ENCODE measurements around the gene SSTR3.
"Not testable (repeated sequence)": the region's sequence is repeated elsewhere in the genome, so short reads cannot be mapped to it uniquely, and the experiment has no call there.

Gene SSTR3

DNA sequence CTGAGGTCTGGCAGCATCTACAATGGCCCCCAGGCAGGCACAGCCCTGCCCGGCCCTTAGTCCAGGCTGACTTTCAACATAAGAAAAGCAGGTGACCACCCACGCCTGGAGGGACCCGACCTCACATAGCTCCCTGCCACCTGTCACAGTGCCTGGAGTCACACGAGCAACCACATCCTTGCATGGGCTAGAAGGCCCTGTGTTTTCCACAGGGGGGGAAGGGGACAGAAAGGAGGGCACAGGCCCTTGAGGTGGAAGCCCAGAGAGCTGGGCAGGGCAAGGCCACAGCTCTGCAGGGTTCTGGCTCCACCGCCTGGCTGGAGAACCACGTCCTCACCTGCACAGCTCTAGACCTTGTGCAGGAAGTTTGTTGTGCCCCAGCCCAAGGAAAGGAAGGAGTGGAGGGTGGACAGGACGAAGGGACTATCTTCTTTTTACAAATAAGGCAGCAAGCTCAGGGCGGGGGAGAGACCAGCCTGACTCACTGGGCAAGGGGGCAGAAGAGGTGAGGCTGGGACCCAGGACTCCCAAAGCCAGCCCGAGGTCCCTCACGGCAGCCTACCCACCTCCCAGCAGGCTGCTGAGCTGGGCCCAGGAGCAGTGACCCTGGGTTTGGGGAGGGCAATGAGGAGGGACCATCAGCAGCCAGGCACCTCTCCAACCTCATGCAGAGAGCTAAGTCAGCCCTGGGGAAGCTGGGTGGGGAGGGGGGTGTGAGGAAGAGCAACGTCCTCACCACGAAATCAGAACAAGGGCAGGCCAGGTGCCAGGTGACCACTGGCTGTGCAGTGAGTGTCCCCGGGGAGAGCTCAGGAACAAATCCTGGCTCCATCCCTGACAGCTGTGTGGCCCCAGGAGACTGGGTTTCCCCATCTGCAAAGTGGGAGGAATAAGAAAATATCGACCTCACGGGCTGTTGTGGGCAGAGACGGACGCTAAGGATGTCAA is 28.6 kb downstream of the SSTR3 start:
- no peak for DNase-seq

DNA sequence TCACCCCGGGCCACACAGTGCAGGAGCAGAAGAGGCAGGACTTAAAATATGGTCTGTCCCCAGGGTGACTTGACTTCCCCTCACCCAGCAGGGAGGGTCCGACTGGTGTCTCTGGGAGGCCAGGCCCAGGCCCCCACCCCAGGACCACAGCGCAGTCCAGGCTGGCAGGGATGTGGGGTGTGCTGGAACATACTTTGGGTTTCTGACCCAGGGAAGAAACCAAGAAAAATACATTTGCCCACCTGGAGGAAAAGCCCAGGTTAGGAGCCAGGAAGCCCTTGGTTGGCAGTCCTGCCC is 29.4 kb downstream of the SSTR3 start:
- no peak for DNase-seq

DNA sequence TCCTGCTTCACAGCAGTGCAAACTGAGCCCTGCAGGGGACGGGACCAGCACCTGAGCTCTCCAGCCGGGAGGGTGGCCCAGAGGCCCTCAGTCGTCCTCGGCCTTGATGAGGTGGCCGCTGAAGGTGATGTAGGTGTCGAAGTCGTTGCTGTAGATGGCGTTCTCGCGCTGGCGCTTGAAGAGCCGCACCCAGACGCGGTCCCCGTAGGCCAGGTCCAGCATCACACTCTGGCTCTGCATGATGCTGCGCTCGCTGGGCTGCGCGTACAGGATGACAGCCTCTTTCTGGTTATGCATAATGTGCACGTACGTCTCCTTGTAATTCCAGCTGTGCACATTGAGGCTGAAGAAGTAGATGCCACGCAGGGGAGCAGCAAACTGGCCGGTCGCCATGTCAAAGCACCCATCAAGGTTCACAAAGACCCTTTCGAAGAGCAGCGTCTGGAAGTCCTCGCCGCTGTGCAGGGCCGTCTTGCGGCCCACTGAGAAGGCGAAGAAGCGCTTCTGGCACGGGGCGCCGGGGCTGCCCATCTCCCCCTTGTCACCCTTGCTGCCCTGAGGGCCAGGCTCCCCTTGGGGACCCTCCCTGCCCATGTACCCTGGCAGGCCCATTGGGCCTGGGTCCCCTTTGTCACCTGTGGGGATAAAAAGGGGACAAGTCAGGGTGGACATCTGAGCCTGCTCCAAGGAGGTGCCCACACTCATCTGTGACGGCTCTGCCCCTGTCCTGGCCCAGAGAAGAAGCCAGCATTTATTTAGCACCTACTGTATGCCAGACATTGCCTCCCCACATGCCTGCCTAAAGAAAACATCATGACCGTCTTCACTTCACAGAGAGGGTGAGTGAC is 30.0 kb downstream of the SSTR3 start:
- no peak for DNase-seq

DNA sequence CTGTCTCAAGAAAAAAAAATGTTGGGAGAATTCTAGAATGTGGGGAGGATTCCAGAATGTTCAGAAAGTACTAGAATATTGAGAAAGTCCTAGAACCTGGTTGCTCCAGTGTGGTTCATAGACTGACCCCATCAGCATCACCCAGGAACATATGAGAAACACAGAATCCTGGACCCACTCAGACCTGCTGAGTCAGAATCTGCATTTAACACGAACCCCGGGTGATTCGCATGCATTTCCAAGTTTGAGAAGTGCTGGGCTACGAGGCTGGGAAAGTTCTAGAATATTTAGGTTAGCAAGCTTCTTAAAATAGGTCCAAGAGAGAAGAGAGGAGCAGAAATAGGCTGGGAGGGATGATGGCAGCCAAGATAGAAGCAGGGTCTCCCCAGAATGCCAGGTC is 30.6 kb downstream of the SSTR3 start:
- no peak for DNase-seq

DNA sequence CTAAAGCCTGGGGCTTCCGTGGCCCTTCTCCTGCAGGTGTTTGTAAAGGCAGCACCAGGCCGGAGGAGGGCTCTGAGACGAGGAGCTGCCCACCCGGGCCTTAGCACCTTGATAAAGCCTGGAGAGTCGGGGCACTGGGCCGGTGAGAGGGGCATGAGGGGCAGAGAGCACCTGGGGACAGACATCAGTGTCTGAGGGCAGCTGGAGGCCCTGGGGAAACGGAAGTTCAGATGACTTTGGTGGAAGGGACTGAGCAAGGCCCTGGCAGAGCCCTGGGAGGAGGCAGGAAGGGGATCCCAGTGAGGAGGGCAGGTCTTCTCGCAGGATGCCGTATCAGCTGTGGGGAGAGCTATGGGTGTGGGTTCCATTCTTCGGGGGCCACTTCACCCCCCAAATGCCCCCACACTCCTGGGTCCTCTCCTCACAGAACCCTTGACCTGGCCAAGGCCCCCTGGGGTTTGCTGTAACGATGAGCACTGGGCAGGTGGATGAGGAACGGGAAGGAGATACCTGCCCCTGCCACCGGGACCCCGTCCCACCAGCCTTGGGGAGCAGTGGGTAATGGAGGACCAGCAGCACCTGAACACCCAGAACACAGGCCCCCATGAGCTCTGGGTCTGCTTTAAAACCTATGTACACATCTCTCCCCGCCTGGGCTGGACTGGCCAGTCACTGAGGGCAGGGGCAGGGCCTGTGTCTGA is 31.6 kb downstream of the SSTR3 start:
- DNase-seq = no peak

DNA sequence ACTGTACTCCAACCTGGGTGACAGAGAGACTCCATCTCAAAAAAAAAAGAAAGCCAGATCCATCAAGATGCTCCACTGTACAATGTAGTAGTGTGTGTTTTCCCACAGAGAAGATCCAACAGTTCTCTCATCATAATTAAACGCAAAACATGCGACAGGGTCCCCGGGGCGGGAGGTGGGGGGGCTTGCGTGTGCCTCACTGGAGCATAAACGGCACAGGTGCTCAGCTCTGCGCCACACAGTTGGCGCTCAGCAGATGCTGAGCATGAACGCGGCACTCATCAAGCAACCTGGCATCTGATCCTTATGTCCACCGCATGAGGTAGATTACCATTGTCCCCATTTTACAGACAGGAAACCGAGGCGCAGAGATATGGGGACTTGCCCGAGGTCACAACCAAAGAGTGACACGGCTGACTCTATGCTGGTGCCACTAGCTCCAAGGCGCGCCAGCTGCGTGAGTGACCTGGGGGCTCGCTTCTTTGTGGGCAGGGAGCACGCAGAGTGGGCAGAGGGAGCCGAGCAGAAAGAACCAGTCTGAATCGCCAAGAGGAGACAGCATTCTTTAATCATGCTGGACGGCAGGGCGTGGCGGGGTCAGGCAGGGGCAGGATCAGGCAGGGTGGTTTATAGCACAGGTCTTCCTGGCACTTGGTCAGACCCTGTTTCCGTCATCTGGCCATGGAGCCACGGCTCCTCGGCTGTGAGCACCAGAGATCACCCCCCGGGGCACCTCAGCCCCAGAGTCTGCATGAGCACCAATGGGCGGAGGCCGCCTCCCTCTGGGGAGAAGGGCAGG is 32.5 kb downstream of the SSTR3 start:
- no peak for DNase-seq

DNA sequence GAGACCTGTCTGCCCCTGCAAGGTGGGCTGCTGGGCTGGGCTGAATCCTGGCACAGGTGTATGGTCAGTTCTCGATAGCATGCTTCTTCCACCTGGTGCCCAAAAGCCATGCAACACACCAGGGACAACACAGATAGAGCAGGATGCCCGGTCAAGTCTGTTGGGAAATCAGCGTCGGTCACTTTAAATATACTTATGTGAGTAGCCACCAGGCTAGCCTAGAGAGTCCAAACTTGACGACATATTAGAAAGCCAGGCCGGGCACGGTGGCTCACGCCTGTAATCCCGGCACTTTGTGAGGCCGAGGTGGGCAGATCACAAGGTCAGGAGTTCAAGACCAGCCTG is 33.2 kb downstream of the SSTR3 start:
- no peak for DNase-seq

DNA sequence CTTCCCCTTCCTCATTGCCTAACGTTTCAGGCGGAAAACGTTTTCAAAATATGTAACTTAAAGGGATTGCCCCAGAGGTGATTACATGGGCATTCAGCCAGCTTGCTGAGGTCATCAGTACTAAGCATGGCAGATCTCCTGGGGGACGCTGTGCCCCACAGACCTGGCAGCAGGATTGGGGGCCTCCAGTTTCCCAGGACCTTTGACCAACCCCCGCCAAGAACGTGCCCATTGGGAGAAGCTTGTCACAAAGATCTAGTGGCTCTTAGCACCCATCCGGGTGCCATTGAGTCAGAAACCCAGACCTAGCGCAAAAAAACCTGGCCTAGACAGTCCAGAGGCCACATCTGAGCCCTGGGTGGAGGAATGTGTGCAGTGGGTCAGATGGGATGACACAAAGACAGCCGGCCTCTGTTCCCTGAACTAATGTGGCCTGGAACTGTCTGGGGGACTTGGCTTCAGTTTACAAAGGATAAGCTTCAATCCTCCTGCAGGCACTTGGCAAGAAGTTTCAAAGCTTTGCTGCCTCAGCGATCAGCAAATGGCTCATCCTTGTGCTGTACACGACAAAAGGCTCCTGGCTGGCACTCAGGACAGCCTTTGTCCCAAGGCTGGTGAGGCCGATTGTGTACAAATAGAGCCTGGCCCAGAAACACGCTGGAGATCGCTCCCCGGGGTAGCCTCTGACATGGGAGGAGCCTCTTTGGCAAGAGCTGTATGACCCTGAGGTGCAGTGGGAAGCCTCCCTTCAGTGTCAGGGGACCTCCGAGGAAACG is 33.7 kb downstream of the SSTR3 start:
- peak in 1 of 58 donors; percentile 37 for DNase-seq

DNA sequence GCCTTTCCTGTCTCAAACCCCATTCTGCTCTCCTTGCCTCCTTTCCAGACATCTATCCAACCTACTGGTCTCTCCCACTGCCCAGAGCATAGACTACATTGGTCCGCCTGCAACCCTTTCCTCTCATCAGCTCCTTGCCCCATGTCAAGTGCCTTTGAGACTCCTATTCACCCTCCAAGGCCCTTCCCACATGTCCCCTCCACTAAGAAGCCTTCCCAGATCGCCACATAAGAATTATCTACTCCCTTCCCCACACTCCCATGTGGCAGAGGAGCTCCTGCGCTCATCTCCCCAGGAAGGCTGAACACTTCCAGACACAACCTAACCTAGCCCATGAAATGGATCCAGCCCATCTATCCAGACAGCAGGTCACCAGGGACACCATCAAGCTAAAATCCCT is 34.5 kb downstream of the SSTR3 start:
- no peak for DNase-seq

DNA sequence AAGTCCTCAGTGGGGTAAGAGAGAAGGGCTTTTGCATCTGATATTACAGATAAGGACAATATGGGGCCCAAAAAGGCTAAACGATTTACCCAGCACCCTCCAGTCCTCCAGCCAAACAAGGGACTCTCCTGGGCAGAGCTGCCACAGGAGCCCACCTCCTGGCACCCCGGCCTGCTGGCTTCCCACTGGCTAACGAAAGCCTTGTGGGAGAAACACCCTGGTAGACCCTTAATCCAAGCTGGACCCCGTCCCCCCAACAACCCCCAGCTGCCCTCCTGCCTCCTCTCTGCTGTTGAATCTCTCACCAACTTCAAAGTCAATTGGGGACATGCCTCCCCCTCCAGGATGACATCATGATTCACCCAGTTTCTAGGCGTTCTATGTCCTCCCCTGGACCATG is 35.1 kb downstream of the SSTR3 start:
- DNase-seq = no peak

DNA sequence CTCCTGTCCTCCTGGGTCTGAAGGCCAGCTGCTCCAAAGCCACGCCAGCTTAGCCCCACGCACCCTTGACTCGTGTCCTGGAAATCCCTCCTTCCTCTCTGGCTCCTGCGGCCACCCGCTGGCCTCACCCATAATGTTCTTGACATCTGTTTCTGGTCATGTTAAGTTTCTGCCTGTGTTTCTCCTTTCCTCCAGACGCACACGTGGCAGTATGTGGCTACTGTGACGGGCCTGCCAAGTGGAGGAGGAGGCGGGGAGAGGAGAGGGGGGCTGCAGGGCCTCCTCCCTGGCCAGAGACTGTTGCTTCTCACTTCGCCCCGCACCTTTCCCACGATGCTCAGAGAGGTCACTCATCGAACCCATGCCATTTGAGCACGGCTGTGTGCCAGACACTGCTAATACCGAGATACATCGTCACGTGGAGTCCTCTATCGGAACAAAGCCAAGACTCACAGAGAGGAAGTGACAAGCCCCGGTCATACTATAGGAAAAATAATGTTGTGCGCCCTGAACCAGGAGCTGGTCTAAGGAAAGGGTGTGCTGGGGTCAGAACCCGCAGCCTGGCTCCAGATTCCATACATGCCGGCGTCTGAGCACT is 35.7 kb downstream of the SSTR3 start:
- peak in 21 of 58 donors; percentile 11 to 54 (median 22) for DNase-seq

DNA sequence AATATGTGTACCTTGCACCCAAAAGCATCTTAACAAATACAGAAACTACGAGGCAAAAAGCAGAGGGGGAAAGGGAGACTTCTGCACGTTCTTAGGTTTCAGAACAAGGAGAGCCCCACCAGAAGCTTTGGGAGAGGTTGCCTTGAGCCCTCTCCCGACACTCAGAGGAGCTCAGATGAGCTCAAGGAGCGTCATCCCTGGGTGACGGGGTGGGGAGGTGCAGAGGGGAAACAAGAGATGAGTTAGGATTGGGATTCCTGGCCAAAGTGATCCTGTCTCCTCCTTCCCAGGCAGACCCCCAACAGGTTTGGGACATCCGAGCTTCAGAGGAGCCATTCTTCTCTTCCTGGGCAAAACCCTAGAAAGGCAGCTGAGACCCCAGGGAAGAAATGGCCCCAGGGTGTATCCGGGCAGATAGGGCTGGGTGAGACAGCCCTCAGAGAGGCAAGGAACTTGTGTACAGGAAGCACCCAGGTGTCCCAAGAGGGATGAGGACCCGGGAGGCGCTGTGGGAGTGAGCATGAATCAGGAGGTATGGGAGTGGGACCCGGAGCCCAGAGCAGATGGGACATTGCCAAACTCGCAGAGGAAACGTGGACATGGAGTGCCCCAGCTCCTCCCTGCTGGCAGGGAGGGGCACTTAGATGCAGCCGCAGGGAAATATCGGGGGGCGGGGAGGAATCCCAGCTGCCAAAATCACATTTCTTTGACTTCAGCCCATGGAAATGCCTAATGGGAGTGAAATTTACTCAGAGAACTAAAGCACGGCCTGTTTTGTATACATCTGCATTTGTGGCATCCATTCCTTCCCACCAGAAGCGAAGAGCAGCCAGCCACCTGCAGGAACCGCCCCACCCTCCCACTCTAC is 36.6 kb downstream of the SSTR3 start:
- DNase-seq = no peak

DNA sequence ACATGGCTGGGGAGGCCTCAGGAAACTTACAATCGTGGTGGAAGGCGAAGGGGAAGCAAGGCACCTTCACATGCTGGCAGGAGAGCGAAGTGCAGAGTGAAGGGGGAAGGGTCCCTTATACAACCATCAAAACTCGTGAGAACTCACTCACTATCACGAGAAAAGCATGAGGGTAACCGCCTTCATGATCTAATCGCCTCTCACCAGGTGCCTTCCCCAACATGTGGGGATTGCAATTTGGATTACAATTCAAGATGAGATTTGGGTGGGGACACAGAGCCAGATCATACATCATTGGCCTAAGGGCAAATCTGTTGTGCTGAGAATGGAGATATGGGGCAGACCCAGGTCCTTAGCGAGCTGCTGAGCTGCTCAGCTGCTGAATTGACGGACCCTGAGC is 37.3 kb downstream of the SSTR3 start:
- no peak for DNase-seq

DNA sequence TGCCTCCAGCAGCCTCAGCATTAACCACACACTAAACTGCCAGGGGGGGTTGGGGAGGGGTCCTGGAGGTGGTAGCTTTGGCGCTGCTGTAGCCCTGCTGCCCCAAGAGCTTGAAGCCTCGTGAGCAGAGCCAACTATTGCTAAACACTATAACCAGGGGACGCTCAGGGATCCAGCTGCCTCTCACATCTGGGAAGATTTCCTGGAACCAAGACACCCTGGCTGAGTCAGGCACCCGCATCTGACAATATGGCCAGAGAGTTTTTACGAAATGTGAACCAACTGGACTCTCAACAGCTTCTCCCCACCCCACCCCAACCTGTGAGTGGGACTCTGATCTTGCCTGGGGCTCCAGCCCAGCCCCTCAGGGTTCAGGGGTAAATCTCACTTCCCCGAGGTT is 38.6 kb downstream of the SSTR3 start:
- DNase-seq = no peak

DNA sequence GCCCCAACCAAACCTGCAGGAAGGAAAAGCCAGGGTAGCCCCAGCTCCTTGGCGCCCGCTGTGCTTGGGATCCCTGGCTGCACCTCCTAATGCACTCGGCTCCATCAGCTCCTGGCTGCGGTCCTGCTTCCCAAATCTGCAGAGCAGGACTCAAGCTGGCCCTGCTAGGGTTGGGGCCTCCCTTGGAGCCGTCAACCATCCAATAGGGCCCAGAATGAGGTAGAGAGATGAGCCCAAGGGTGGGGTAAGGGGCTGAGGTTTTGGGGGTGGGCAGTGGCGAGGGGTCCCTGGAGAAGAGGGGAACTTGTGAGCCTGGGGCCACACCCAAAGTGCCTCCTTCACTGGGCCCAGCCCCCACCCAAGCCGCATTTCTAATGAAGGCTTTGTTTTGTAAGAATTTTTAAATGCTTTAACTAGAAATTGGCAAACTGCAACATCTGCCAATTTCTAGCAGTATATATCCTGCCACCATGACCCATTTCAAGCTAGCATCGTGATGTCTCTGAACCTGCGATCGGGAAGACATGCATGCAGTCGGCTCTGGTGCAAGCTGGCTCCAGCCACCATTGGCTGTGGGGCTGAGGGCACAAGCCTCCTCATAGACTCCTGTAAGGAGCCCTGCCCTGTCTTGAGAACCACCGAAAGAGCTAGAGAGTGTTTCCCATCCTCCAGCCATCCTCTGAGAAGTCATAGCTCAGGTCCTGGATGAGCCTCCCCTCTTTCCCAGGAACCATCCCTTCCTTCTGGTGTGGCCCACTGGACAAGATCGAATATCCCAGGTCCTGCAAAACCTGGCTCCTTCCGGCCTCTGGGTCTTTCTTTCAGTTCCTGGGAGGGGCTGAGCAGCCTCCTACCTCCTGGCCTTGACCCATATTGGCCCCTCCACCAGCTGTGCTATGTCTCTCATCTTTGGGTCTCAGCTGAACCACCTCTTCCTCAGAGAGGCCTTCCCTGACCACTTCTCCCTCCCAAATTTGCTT is 39.7 kb downstream of the SSTR3 start:
- no peak for DNase-seq

DNA sequence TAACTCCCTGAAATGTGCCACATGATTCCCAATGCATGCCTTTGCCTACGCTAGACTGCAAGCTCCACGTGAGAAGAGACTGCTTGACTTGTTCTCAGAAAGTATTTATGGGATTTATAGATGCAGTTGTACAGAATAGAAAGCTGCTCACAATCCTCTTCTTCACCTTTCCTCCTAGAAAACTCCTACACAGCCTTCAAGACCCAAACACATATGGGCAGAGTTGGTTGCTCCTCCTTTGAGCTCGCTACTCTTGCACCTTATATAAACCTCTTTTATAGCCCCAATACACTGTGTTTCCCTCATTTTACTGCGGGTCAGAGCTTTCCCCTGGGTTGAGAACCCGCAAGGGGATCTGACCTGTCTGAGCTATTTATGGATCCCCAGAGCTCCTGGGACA is 40.6 kb downstream of the SSTR3 start:
- no peak for DNase-seq

DNA sequence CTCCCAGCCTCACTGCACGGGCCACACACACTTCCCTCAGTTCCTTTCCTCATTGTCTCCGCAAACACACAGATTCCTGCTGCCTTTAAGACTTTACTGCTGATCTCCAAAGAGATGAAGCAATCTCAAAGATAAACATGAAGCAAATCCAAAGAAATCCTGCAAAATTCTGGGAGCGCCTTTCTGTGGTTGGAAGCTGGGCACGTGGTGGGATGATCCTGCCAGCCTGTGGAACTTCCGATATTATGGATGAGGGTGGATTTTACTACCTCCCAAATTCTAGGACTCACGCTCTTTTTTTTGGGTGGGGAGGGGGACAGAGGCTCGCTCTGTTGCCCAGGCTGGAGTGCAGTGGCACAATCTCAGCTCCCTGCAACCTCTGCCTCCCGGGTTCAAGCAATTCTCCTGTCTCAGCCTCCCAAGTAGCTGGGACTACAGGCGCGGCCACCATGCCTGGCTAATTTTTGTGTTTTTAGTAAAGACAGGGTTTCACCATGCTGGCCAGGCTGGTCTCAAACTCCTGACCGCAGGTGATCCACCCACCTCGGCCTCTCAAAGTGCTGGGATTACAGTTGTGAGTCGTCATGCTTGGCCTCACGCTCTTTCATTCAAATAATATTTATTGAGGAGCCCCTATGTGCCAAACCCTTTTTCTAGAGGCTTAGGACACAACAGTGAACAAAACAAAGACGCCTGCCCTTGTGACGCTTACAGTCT is 41.4 kb downstream of the SSTR3 start:
- not testable (repeated sequence) for DNase-seq
